GM21717 (cell line): ENCODE results near the gene BRS3.

Source experiments
- ATAC-seq: cut with Tn5 transposase; IDR thresholded peaks from one replicate; pipeline ENCODE4 v1.9.1; 2021; ENCODE audit warnings: mild to moderate bottlenecking, moderate library complexity; ENCODE audit not compliant: unreplicated experiment

The BRS3 gene

GRCh38 chrX:136493011-136493410 lies 5.3 kb downstream of the BRS3 start:
- ATAC-seq: no peak

GRCh38 chrX:136495043-136495442 lies 7.3 kb downstream of the BRS3 start:
- no peak for ATAC-seq

GRCh38 chrX:136496186-136496763 lies 8.5 kb downstream of the BRS3 start:
- ATAC-seq: no peak

- peak; percentile 80 for ATAC-seq
Observed at GRCh38 chrX:136496764-136497555, 9.2 kb downstream of the BRS3 start.

GRCh38 chrX:136497556-136498052 lies 9.9 kb downstream of the BRS3 start, which contains the start of gene HTATSF1:
HTATSF1 (plus strand) TSS chrX:136497592; CDS start chrX:136497685, 93 bp downstream.
- peak; percentile 17 for ATAC-seq

- ATAC-seq: no peak
Observed at GRCh38 chrX:136519069-136519468, 31.3 kb downstream of the BRS3 start.

- no peak for ATAC-seq
Observed at GRCh38 chrX:136523770-136524169, 36.0 kb downstream of the BRS3 start.

- no peak for ATAC-seq
Observed at GRCh38 chrX:136525738-136526606, 38.2 kb downstream of the BRS3 start.

- ATAC-seq: no peak
Observed at GRCh38 chrX:136528645-136529315, 41.0 kb downstream of the BRS3 start.

- no peak for ATAC-seq
Observed at GRCh38 chrX:136529795-136530194, 42.0 kb downstream of the BRS3 start.

- no peak for ATAC-seq
Observed at GRCh38 chrX:136531951-136532350, 44.2 kb downstream of the BRS3 start, which contains the start of gene VGLL1. VGLL1 (plus strand) TSS chrX:136532215; CDS start chrX:136536021, 3,806 bp downstream.

GRCh38 chrX:136534131-136534530 lies 46.4 kb downstream of the BRS3 start:
- ATAC-seq: no peak

GRCh38 chrX:136538811-136539210 lies 51.1 kb downstream of the BRS3 start:
- ATAC-seq: no peak

- no peak for ATAC-seq
Observed at GRCh38 chrX:136540226-136540625, 52.5 kb downstream of the BRS3 start.

- ATAC-seq: no peak
Observed at GRCh38 chrX:136541294-136541693, 53.5 kb downstream of the BRS3 start.

- no peak for ATAC-seq
Observed at GRCh38 chrX:136542281-136542680, 54.5 kb downstream of the BRS3 start.
